Measurements from ENCODE around the gene ENO3.
A peak's percentile ranks its signal among the peaks of the same experiment; 100 is the strongest.

DNA sequence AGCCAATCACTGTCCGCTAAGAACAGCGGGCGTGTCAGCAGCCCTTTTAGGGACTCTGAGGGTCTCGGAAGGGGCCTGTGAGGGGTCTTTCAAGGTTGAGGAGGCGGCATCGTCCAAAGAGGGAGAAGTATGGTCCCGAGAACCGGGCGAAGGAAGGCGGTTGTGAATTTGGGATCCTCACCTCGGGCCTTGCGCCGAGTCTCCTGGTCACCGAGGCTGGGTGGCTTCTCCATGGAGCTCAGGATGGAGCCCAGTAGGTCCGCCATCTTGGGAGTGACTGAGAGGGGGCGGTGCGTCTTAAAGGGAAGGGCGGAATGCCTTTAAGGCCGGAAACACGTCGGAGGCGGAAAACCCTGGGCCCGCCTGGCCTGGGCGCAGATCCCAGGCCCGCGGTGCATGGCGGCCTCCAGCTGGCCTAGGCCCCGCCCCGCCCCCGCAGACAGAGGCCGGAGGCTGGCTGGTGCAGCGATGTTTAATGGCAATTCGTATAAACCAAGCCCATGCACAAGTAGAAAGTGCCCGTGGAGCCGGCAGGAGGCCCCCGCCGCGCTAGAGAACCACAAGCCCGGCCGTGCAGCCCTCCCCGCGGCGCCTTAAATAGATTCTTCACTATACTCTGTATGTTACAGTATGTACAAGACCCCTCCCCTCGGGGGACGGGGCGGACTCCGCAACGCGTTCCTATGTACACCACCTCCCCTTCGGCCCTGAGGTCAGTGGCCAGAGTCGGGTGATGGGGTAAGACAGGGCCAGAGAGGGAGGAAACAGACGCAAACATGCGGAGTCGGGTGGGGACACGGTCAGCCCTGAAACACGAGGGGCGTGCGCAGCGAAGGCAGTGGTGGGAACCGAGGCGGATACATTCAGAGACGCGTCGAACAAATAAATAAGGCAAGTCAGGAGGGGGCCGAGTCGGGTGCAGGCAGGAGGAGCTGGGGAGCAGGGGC is 16.9 kb downstream of the ENO3 start, which contains the start of gene SPAG7:
- TF ChIP-seq POLR2A (IDR thresholded peaks at IDR 0.05; ENCODE audit: low read depth, low read length) (peak; percentile 82), TAF1 (IDR thresholded peaks at IDR 0.05; ENCODE audit: borderline replicate concordance, low read depth, low read length) (peak; percentile 92)
